Measurements from ENCODE around the gene MBOAT7.

DNA sequence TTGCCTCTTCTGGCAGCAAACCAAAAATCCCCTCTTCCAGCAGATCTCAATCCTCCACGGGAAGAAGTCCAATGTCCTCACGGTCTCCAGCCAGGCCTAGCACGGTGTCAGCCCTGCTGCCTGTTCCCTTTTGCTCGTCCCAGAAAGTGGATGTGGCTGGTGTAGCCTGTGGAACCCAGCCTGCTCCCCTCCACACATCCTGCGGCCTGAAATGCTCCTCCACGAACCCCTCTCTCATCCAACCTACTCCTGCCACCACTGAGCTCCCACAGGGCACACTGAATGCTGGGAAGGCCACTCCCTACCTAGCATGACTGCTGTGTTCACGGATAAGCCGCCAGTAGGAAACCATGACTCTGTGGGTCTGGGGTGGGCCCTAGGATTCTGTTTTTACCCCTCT lies 3.0 kb downstream of the MBOAT7 start:
- TF ChIP-seq, protein P1, sequence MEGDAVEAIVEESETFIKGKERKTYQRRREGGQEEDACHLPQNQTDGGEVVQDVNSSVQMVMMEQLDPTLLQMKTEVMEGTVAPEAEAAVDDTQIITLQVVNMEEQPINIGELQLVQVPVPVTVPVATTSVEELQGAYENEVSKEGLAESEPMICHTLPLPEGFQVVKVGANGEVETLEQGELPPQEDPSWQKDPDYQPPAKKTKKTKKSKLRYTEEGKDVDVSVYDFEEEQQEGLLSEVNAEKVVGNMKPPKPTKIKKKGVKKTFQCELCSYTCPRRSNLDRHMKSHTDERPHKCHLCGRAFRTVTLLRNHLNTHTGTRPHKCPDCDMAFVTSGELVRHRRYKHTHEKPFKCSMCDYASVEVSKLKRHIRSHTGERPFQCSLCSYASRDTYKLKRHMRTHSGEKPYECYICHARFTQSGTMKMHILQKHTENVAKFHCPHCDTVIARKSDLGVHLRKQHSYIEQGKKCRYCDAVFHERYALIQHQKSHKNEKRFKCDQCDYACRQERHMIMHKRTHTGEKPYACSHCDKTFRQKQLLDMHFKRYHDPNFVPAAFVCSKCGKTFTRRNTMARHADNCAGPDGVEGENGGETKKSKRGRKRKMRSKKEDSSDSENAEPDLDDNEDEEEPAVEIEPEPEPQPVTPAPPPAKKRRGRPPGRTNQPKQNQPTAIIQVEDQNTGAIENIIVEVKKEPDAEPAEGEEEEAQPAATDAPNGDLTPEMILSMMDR (IDR thresholded peaks at IDR 0.05; ENCODE audit: low read depth, low read length, missing input control): no peak
- TF ChIP-seq, protein P2, sequence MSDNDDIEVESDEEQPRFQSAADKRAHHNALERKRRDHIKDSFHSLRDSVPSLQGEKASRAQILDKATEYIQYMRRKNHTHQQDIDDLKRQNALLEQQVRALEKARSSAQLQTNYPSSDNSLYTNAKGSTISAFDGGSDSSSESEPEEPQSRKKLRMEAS (IDR thresholded peaks at IDR 0.05): no peak
- TF ChIP-seq, protein P3, sequence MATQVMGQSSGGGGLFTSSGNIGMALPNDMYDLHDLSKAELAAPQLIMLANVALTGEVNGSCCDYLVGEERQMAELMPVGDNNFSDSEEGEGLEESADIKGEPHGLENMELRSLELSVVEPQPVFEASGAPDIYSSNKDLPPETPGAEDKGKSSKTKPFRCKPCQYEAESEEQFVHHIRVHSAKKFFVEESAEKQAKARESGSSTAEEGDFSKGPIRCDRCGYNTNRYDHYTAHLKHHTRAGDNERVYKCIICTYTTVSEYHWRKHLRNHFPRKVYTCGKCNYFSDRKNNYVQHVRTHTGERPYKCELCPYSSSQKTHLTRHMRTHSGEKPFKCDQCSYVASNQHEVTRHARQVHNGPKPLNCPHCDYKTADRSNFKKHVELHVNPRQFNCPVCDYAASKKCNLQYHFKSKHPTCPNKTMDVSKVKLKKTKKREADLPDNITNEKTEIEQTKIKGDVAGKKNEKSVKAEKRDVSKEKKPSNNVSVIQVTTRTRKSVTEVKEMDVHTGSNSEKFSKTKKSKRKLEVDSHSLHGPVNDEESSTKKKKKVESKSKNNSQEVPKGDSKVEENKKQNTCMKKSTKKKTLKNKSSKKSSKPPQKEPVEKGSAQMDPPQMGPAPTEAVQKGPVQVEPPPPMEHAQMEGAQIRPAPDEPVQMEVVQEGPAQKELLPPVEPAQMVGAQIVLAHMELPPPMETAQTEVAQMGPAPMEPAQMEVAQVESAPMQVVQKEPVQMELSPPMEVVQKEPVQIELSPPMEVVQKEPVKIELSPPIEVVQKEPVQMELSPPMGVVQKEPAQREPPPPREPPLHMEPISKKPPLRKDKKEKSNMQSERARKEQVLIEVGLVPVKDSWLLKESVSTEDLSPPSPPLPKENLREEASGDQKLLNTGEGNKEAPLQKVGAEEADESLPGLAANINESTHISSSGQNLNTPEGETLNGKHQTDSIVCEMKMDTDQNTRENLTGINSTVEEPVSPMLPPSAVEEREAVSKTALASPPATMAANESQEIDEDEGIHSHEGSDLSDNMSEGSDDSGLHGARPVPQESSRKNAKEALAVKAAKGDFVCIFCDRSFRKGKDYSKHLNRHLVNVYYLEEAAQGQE (IDR thresholded peaks at IDR 0.05): no peak
- TF ChIP-seq RXRA (IDR thresholded peaks at IDR 0.05) (no peak), JUND (IDR thresholded peaks at IDR 0.05) (no peak), FOXA2 (IDR thresholded peaks at IDR 0.05) (no peak)
- TF ChIP-seq, protein P4, sequence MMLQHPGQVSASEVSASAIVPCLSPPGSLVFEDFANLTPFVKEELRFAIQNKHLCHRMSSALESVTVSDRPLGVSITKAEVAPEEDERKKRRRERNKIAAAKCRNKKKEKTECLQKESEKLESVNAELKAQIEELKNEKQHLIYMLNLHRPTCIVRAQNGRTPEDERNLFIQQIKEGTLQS (IDR thresholded peaks at IDR 0.05): no peak
